Epithelial cell of alveolus of lung (primary cell): Measurements from ENCODE around the gene PSD. TPM values are rescaled to one million over a fixed set of nuclear protein-coding genes. Genes with fewer than 3 reads are reported as not detected.

Experiments used
- total RNA-seq: library from RNA; depleted of rRNA; stranded (reverse); fragments of >200 nt; gene quantifications from 2 replicates; pipeline ENCODE4 v1.2.1, GENCODE V29; 2015

The PSD gene
- total RNA-seq, result 6.8 and 12.2 TPM in 2 replicates

DNA sequence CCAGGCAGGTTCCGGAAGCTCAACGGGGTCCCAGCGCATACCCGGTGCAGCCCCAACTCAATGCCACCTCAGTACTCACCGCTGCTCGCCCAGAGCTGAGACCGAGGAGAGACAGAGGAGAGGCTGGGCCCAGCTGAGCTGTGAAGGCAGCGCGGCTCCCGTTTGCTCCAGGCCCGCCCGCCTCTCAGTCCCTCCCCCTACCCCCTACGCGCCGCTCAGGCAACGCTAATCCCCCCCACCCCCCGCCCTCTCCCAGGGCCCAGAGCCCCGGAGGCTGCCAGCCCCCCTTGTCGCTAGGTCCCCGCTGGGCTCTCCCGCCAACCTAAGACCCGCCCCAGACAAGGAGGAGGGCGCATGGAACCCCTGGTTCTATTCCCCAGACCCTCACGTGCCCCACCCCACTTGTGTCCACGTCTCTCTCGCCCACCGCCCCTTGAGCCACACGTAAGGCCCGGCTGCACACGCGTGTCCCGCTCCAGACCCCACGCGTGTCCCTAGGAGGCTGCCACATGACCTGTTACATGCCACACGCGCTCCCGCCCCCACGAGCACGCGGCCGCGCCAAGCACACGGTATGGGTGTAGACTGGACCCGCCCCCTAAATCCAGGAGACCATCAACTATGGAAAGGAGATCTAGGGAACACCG is at the start of gene PSD:
Gene PSD, minus strand, starts transcription at position 164 of the 647 bp plus-strand sequence. CDS start 1,747 bp downstream, outside the sequence.

DNA sequence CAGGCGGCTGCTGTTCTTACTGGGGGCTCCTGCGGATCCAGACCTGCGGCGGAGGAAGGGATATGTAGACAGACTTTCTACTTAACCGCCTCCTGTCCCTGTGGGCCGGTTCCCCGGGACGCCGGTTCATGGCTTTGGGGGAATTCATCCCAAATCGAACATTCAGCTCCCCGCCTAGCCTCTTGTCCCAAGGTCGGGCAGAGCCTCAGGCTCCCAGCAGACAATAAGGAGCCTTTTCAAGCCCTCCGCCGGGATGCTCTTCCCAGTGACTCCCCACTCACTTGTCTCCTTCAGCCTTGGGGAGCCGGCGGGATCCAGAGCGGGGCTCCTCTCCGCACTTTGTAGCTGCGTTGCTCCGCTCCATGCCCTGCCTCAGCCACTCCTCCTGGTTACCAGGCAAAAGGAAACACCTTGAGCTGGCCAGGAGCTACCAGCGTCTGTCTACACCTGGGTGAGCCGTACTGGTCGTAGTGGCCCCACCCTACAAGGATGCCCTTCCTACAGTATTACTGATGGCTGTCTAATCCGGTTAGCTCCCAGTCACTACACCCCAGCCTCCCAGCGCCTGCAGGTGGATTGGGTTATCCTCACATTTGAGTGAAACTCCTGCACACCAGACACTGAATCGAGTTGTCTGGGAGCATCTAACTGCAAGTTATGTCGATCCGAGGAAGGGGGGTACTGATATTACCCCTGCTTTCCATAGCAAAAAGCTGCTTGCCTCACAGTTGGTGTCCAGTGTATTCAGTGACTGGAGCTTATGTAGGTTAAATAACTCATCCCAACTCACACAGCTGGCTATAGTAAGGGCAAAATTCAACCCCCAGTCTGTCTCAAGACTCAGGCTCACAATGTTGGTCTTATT is 32.8 kb upstream of the PSD start, which contains the start of gene C10orf95:
Gene C10orf95, minus strand, starts transcription at position 439 of the 865 bp plus-strand sequence. CDS start 450 bp downstream, outside the sequence.

DNA sequence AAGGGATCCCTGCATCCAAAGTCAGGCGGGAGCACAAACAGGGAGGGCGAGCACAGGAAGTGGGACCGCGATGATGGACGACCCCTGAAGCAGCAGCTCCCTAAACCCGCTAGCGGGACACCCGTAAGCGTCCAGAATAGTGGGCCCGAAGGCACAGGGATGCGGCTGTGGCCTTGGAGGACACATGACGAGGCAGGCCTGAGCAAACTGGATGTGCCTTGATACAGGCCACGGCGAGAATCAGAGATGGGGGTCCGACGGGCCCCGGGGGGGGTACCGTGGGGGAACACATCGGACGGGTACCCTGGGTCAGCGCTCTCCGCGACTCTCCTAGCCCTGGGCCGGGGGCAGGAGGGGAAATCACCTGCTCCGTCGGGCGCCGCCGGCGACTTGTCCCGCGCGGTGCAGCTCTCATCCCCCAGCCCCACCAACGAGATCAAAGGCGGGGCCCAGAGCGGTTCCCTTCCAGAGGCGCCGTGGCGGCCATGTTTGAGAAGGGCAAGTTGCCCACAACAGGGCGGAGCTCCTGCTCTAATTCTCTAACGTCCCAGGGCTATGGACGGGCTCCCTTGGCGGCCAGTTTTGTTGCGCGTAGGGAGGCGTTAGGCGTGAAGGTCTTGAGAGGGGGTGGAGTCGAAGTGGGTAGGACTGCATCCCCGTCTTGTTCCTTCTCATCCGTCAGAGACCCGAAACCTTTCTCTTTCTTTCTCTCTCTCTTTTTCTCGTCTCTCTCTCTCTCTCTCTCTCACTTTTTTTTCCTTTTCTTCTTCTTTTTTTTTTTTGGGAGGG is 13.8 kb upstream of the PSD start, which contains the start of gene CUEDC2:
Gene CUEDC2, minus strand, starts transcription at position 413 of the 789 bp plus-strand sequence. CDS start 7,386 bp downstream, outside the sequence.

DNA sequence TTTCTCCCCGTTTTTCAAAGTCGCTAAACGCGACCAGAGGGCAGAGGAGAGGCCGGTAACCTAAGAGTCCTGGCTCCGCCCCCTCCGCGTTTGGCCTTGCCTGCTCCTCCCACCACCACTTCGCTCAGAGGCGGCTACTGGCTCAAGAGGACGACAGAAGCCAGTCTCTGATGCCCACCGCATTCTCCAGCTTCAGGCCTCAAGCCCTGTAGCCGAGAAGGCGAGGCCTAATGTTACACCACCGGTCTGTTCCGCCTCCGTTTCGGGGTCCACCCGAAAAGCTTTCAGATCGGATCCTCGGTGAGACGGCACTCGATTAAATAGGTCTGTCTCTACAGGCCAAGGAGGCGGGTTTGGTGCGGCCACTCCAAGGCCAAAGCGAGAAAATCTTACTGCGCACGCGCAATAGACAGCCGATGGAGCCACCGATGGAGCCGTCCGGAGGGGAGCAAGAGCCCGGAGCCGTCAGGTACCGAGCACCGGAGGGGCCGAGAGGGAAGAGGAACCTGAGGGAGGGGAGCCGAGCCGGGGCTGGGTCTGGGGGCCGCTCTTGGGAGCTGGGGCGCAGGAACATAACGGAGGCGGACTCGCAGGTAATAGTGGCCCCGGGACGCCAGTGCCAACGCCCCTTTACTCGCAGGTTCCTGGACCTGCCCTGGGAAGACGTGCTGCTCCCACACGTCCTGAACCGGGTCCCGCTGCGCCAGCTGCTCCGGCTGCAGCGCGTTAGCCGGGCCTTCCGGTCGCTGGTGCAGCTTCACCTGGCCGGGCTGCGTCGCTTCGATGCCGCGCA is 2.3 kb upstream of the PSD start, which contains the start of gene FBXL15:
Gene FBXL15, plus strand, starts transcription at position 123 of the 793 bp plus-strand sequence. Its CDS starts 294 bp downstream, at position 417.

DNA sequence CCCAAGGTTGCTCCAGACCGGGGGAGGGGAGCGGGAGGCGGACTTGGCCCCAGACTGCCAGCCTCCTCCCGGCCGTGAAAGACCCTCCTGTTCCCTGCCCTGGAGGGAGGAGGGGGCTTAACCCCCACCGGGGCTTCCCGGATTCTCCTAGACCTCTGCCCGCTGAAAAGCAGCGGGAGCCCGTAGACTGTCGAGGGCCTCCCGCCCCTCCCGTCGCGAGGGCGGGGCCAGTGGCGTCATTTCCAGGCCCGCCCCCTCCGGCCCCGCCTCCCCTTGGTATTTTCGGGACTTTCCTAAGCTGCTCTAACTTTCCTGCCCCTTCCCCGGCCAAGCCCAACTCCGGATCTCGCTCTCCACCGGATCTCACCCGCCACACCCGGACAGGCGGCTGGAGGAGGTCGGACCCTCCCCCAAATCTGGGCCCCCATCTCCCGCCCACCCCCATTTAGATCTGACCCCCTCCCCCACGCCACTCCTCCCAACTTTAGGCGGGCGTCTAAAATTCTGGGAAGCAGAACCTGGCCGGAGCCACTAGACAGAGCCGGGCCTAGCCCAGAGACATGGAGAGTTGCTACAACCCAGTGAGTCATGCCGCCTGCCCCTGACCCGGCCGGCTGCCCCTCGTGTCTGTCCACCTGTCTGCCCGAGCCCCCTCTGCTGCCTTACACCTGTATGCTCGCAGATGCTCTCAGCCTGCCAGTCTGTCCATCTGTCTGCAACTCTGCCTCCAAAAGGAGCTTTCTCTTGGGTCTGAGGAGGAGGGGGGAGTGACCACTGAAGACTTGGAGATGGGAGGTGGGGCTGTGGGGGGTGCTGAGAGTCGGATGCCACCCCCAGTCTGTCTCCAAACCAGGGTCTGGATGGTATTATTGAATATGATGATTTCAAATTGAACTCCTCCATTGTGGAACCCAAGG is 22.9 kb downstream of the PSD start, which contains the start of gene NFKB2:
Gene NFKB2, plus strand, starts transcription at position 306 of the 917 bp plus-strand sequence. Its CDS starts 255 bp downstream, at position 561.

Other genes with a start within 250 kb of the PSD start
- gene ELOVL3, start 192.5 kb downstream of the PSD start, total RNA-seq, result 1.3 TPM in 1 of 2 replicates, not detected in the other
- 0.16 and 1.3 TPM in 2 replicates for gene PITX3, start 177.3 kb downstream of the PSD start, total RNA-seq
- 30.1 and 39.0 TPM in 2 replicates for gene GBF1, start 173.3 kb downstream of the PSD start, total RNA-seq
- gene NFKB2, start 23.1 kb downstream of the PSD start, total RNA-seq, result 19.2 and 52.1 TPM in 2 replicates
- gene FBXL15, start 2.1 kb upstream of the PSD start, total RNA-seq, result 14.6 and 14.7 TPM in 2 replicates
- gene CUEDC2, start 13.8 kb upstream of the PSD start, total RNA-seq, result 122 and 133 TPM in 2 replicates
- not detected in 2 replicates for gene C10orf95, start 32.8 kb upstream of the PSD start, total RNA-seq
- 116 and 169 TPM in 2 replicates for gene ACTR1A, start 83.9 kb upstream of the PSD start, total RNA-seq
- gene SUFU, start 85.2 kb upstream of the PSD start, total RNA-seq, result 7.2 and 14.1 TPM in 2 replicates
- gene TRIM8, start 225.7 kb upstream of the PSD start, total RNA-seq, result 112 and 131 TPM in 2 replicates